ENCODE measurements around the gene GSK3A. TPM values are rescaled to one million over a fixed set of nuclear protein-coding genes. Genes with fewer than 3 reads are reported as not detected.

The GSK3A gene
- total RNA-seq, 4 donors from 2014 or later = 19.1 to 32.6 (median 24.6) TPM

DNA sequence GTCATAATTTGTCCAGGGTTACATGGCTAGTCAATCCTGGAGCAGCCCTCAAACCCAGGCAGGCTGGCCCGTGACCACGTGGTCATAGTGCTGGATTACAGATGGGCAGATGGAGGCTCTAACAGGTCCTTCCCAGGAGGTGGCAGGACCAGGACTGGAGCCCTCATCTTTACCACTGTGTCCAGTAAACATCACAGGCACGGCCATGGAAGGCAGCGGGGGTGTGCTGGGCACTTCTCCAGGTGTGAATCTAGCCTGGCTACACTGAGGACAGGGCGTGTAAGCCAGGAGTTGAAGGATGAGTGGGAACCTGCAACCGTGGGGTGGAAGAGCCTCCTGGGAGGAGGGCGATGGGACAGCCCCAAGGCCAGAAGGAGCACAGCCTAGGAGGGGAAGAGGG, 32.7 kb upstream of the GSK3A start:
- no peak overlapping the region for H3K4me3 ChIP-seq (replicated peaks in 1 of 3)
- no peak overlapping the region for H3K27ac ChIP-seq
- H3K36me3 ChIP-seq = peaks cover 28 to 29% of the 10 kb centered on the region in 2 donors
- H3K9me3 ChIP-seq = no peaks in the 10 kb centered on the region
- H3K4me1 ChIP-seq = peaks cover 29 to 45% of the 10 kb centered on the region in 2 donors
- no peak for DNase-seq
- H3K27me3 ChIP-seq = no peaks in the 10 kb centered on the region
- 77 to 79% methylated on average over 7 of the region's 7 CpGs for WGBS, 2 donors
- TF ChIP-seq POLR2A (IDR thresholded peaks at IDR 0.05) (no peak), CTCF (IDR thresholded peaks at IDR 0.05) (no peak)
- intact Hi-C loops (cut with DNase I) = no loop called here

DNA sequence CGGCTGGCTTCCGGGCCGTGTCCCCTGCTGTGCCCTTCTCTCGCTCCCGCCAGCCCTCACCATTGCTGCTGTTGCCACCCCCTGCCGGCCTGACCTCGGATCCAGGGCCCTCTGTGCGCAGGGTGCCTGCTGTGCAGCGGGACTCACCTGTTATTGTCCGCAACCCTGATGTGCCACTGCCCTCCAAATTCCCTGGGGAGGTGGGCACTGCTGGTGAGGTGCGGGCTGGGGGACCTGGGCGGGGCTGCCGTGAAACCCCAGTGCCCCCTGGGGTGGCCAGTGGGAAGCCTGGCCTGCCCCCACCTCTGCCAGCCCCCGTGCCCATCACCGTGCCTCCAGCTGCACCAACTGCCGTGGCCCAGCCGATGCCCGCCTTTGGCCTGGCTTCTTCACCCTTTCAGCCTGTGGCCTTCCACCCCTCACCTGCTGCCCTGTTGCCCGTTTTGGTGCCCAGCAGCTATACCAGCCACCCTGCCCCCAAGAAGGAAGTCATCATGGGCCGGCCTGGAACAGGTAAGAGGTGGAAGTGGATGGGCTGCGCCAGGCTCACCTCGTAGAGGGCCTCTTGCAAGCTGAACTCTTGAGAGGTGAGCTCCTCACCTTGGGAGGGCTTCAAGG, 31.8 kb upstream of the GSK3A start:
- peaks cover 28 to 29% of the 10 kb centered on the region in 2 donors for H3K36me3 ChIP-seq
- no peak for TF ChIP-seq CTCF (IDR thresholded peaks at IDR 0.05)
- TF ChIP-seq POLR2A (IDR thresholded peaks at IDR 0.05) = no peak
- H3K4me3 ChIP-seq (replicated peaks in 1 of 3) = no peak overlapping the region
- H3K27me3 ChIP-seq = no peaks in the 10 kb centered on the region
- WGBS, 2 donors = 84 to 98% methylated on average over 14 to 18 of the region's 22 CpGs
- peaks cover 25 to 44% of the 10 kb centered on the region in 2 donors for H3K4me1 ChIP-seq
- no peak overlapping the region for H3K27ac ChIP-seq
- no peak for DNase-seq
- intact Hi-C loops (cut with DNase I) = no loop called here
- H3K9me3 ChIP-seq = no peaks in the 10 kb centered on the region

GRCh38 chr19:42273407-42274064, 31.1 kb upstream of the GSK3A start:
- H3K27me3 ChIP-seq = no peaks in the 10 kb centered on the region
- no peak overlapping the region for H3K27ac ChIP-seq
- peaks cover 20 to 37% of the 10 kb centered on the region in 2 donors for H3K4me1 ChIP-seq
- H3K4me3 ChIP-seq (replicated peaks in 1 of 3) = no peak overlapping the region
- WGBS, 2 donors = 94% methylated on average over 41 to 43 of the region's 43 CpGs
- no peak for DNase-seq
- no peaks in the 10 kb centered on the region for H3K9me3 ChIP-seq
- peaks cover 28 to 29% of the 10 kb centered on the region in 2 donors for H3K36me3 ChIP-seq
- intact Hi-C loops (cut with DNase I) = no loop called here
- TF ChIP-seq POLR2A (IDR thresholded peaks at IDR 0.05) (no peak), CTCF (IDR thresholded peaks at IDR 0.05) (no peak)

DNA sequence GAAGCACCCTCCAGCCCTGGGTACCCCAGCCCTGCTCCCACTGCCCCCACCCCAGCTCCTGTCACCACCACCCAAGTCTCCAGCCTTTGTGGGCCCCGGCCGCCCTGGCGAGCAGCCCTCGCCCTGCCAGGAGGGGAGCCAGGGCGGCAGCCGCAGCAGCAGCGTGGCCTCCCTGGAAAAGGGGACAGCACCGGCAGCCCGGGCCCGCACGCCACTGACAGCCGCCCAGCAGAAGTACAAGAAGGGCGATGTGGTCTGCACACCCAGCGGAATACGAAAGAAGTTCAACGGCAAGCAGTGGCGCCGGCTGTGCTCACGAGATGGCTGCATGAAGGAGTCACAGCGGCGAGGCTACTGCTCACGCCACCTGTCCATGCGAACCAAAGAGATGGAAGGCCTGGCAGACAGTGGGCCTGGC, 30.6 kb upstream of the GSK3A start:
- intact Hi-C loops (cut with DNase I) = no loop called here
- Histone ChIP-seq H3K27ac (no peak overlapping the region), H3K27me3 (no peaks in the 10 kb centered on the region), H3K36me3 (peaks cover 28 to 29% of the 10 kb centered on the region in 2 donors), H3K4me3 (replicated peaks in 1 of 3) (no peak overlapping the region), H3K9me3 (no peaks in the 10 kb centered on the region), H3K4me1 (peaks cover 16 to 32% of the 10 kb centered on the region in 2 donors)
- DNase-seq = no peak
- TF ChIP-seq POLR2A (IDR thresholded peaks at IDR 0.05) = no peak
- no peak for TF ChIP-seq CTCF (IDR thresholded peaks at IDR 0.05)
- WGBS, 2 donors = 93 to 95% methylated on average over 17 to 23 of the region's 23 CpGs

DNA sequence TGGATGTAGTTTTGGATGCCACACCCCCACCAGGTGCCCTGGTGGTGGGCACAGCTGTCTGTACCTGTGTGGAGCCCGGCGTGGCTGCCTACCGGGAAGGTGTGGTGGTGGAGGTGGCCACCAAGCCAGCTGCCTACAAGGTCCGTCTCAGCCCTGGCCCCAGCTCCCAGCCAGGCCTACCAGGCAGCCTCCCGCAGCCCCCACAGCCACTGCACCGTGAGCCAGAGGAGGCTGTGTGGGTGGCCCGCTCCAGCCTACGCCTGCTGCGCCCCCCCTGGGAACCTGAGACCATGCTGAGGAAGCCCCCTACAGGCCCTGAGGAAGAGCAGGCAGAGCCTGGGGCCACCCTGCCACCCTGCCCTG, 30.1 kb upstream of the GSK3A start:
- Histone ChIP-seq H3K27ac (no peak overlapping the region), H3K4me1 (peaks cover 20 to 32% of the 10 kb centered on the region in 2 donors), H3K36me3 (peaks cover 28 to 29% of the 10 kb centered on the region in 2 donors), H3K4me3 (replicated peaks in 1 of 3) (no peak overlapping the region), H3K9me3 (no peaks in the 10 kb centered on the region), H3K27me3 (no peaks in the 10 kb centered on the region)
- intact Hi-C loops (cut with DNase I) = no loop called here
- 92% methylated on average over 4 of the region's 9 CpGs; no CpG with 5 or more reads in 1 of the 2 donors for WGBS, 2 donors
- no peak for DNase-seq
- no peak for TF ChIP-seq CTCF (IDR thresholded peaks at IDR 0.05)
- TF ChIP-seq POLR2A (IDR thresholded peaks at IDR 0.05) = peak in 1 of 2 donors; percentile 2
